Hepatocyte (in vitro differentiated cells): ENCODE data around the gene SLC26A11.
"Not testable (repeated sequence)": the region's sequence is repeated elsewhere in the genome, so short reads cannot be mapped to it uniquely, and the experiment has no call there.

Experiments
- EZH2 ChIP-seq: fragments of 200-600 bp; sonication (generic); IDR thresholded peaks from 2 replicates; pipeline ENCODE4 v1.6.1; 2016; ENCODE audit warnings: antibody characterized with exemption, mild to moderate bottlenecking, borderline replicate concordance
- TF ChIP-seq, protein P1 (sequence below): fragments of 200-600 bp; sonication (generic); IDR thresholded peaks from 2 replicates; pipeline ENCODE4 v1.5.1; 2016; ENCODE audit warnings: antibody characterized with exemption, mild to moderate bottlenecking; ENCODE audit not compliant: poor library complexity

DNA sequence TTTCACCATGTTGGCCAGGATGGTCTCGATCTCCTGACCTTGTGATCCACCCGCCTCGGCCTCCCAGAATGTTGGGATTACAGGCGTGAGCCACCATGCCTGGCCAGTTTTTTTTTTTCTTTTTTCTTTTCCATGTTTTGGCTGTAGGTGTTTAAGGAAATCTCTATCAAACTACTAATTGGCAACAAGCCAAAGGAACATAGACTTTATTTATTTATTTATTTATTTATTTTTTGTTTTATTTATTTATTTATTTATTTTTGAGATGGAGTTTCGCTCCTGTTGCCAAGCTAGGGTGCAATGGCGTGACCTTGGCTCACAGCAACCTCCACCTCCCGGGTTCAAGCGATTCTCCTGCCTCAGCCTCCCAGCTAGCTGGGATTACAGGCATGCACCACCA lies 55.6 kb downstream of the SLC26A11 start:
- TF ChIP-seq, protein P1, sequence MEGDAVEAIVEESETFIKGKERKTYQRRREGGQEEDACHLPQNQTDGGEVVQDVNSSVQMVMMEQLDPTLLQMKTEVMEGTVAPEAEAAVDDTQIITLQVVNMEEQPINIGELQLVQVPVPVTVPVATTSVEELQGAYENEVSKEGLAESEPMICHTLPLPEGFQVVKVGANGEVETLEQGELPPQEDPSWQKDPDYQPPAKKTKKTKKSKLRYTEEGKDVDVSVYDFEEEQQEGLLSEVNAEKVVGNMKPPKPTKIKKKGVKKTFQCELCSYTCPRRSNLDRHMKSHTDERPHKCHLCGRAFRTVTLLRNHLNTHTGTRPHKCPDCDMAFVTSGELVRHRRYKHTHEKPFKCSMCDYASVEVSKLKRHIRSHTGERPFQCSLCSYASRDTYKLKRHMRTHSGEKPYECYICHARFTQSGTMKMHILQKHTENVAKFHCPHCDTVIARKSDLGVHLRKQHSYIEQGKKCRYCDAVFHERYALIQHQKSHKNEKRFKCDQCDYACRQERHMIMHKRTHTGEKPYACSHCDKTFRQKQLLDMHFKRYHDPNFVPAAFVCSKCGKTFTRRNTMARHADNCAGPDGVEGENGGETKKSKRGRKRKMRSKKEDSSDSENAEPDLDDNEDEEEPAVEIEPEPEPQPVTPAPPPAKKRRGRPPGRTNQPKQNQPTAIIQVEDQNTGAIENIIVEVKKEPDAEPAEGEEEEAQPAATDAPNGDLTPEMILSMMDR = not testable (repeated sequence)
- TF ChIP-seq EZH2 = not testable (repeated sequence)
